NB4 (cell line): ENCODE results near the gene KATNA1.

Experiments
- DNase-seq: peaks from one replicate; pipeline ENCODE4 v3.0.0; 2010; ENCODE audit warnings: low read depth
- H3K4me3 ChIP-seq: one replicate; pipeline ENCODE4 v1.5.1; 2011; ENCODE audit warnings: mild to moderate bottlenecking, low read depth, low read length, moderate library complexity
- MAX ChIP-seq: IDR thresholded peaks from 2 replicates; pipeline ENCODE4 v1.6.1; 2011; ENCODE audit warnings: low read depth, low read length
- MYC ChIP-seq: IDR thresholded peaks from 2 replicates; pipeline ENCODE4 v1.6.1; 2011; ENCODE audit warnings: low read depth, low read length
- POLR2A ChIP-seq: IDR thresholded peaks from 2 replicates; pipeline ENCODE4 v1.6.1; 2011; ENCODE audit warnings: mild to moderate bottlenecking; ENCODE audit not compliant: insufficient read length; ENCODE audit errors: extremely low read depth
- TF ChIP-seq, protein P1 (sequence below): IDR thresholded peaks from one replicate; pipeline ENCODE4 v1.5.1; 2012; ENCODE audit warnings: low read depth, low read length

KATNA1 gene

GRCh38 chr6:149563203-149563927 lies 85.1 kb downstream of the KATNA1 start:
- no peak for DNase-seq
- TF ChIP-seq MAX, result no peak
- TF ChIP-seq, protein P1, sequence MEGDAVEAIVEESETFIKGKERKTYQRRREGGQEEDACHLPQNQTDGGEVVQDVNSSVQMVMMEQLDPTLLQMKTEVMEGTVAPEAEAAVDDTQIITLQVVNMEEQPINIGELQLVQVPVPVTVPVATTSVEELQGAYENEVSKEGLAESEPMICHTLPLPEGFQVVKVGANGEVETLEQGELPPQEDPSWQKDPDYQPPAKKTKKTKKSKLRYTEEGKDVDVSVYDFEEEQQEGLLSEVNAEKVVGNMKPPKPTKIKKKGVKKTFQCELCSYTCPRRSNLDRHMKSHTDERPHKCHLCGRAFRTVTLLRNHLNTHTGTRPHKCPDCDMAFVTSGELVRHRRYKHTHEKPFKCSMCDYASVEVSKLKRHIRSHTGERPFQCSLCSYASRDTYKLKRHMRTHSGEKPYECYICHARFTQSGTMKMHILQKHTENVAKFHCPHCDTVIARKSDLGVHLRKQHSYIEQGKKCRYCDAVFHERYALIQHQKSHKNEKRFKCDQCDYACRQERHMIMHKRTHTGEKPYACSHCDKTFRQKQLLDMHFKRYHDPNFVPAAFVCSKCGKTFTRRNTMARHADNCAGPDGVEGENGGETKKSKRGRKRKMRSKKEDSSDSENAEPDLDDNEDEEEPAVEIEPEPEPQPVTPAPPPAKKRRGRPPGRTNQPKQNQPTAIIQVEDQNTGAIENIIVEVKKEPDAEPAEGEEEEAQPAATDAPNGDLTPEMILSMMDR, result no peak
- no peak for TF ChIP-seq MYC
- TF ChIP-seq POLR2A, result no peak
- no peak overlapping the region for H3K4me3 ChIP-seq

- TF ChIP-seq POLR2A (no peak), MYC (no peak)
- TF ChIP-seq, protein P1, result peak; percentile 51
- DNase-seq, result peak; percentile 30
Observed at GRCh38 chr6:149560736-149561135, 87.8 kb downstream of the KATNA1 start.

DNA sequence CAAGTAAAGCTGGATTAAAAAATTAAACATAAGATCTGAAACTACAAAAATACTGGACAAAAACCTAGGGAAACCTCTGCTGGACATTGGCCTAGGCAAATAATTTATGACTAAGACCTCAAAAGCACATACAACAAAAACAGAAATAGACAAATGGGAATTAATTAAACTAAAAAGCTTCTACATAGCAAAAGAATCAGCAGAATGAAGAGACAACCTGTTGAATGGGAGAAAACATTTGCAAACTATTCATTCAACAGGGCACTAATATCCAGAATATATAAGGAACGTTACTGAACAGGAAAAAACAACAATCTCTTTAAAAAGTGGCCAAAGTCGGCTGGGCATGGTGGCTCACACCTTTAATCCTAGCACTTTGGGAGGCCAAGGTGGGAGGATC lies 89.1 kb downstream of the KATNA1 start:
- H3K4me3 ChIP-seq, result no peak overlapping the region
- TF ChIP-seq MAX (no peak), POLR2A (no peak), MYC (no peak)
- TF ChIP-seq, protein P1, result no peak
- DNase-seq, result no peak

More at GRCh38 chr6:149560736-149561135, 87.8 kb downstream of the KATNA1 start:
- H3K4me3 ChIP-seq, result no peak overlapping the region

- TF ChIP-seq, protein P1, result no peak
- TF ChIP-seq MAX, result no peak
- TF ChIP-seq MYC, result no peak
- H3K4me3 ChIP-seq, result no peak overlapping the region
- no peak for DNase-seq
Observed at GRCh38 chr6:149558029-149558428, 90.5 kb downstream of the KATNA1 start.

- no peak for DNase-seq
- no peak overlapping the region for H3K4me3 ChIP-seq
- TF ChIP-seq POLR2A, result no peak
- TF ChIP-seq, protein P1, result no peak
Observed at GRCh38 chr6:149551920-149552319, 96.6 kb downstream of the KATNA1 start.

DNA sequence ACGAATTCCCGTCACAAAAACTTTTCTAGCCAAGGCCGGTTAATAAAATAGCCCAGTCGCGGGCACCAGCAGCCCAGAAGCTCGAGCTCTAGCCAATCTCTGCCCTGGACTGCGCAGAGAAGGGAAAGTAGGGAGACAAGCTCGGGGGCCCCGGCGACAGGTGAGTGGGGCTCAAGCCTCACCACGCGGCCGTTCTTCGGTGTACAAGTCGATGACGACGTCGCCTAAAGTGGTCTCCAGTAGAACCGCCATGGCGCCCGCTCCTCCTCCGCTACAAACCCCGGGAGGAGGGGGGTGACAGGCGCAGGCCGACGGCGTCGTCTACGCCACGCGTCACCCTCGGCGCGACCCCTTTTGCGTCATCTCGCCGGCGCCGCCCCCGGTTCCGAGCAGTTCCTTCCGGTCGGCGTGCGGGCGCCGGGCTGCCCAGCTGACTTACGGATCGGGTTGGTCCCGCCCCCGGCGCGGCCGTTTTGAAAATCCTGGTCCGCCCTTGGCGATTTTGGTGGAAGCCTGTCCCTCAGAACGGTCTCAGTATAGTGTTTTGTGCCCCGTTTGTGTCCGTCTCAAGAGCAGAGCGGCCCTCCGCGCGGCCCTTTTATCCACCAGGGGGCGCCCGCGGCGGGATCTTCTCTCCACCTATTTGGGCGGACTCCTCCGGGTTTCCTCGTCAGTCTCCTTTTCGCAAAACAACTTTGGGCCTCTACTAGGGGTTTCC lies 102.6 kb downstream of the KATNA1 start, which contains the start of gene PPIL4:
TSS of gene PPIL4 (minus strand) at position 290 of the 718 bp plus-strand sequence. CDS start at position 252, 38 bp downstream.
- peak within 1 kb of the TSS; percentile 79 for H3K4me3 ChIP-seq
- DNase-seq, result peak; percentile 97
- TF ChIP-seq POLR2A (peak; percentile 86), MAX (peak; percentile 80), MYC (peak; percentile 89)
- TF ChIP-seq, protein P1, result peak; percentile 81
